Keratinocyte (primary cell): Measurements from ENCODE around the gene LMOD1.

Experiments
- EZH2 ChIP-seq: IDR thresholded peaks from one replicate; pipeline ENCODE4 v1.6.1; 2012; ENCODE audit warnings: inconsistent platforms, mild to moderate bottlenecking, low read length, moderate library complexity
- TF ChIP-seq, protein P1 (sequence below), 3 experiments: IDR thresholded peaks in 1 of 3; conservative IDR thresholded peaks in 1 of 3; optimal IDR thresholded peaks in 1 of 3; 2 replicates in 2 of 3; 3 replicates in 1 of 3; pipeline versions ENCODE3 to v1.5.1; 2011; ENCODE audit warnings: low read length in 3 of 3, mild to moderate bottlenecking in 3 of 3, moderate library complexity in 2 of 3, control low read depth in 1 of 3, inconsistent platforms in 1 of 3; ENCODE audit not compliant: insufficient read depth in 2 of 3; ENCODE audit errors: extremely low read depth in 1 of 3

GRCh38 chr1:201941420-201942128, 4.8 kb downstream of the LMOD1 start:
- TF ChIP-seq, protein P1, sequence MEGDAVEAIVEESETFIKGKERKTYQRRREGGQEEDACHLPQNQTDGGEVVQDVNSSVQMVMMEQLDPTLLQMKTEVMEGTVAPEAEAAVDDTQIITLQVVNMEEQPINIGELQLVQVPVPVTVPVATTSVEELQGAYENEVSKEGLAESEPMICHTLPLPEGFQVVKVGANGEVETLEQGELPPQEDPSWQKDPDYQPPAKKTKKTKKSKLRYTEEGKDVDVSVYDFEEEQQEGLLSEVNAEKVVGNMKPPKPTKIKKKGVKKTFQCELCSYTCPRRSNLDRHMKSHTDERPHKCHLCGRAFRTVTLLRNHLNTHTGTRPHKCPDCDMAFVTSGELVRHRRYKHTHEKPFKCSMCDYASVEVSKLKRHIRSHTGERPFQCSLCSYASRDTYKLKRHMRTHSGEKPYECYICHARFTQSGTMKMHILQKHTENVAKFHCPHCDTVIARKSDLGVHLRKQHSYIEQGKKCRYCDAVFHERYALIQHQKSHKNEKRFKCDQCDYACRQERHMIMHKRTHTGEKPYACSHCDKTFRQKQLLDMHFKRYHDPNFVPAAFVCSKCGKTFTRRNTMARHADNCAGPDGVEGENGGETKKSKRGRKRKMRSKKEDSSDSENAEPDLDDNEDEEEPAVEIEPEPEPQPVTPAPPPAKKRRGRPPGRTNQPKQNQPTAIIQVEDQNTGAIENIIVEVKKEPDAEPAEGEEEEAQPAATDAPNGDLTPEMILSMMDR (optimal IDR thresholded peaks at IDR 0.05 in 1 of 3, IDR thresholded peaks at IDR 0.05 in 1 of 3, conservative IDR thresholded peaks at IDR 0.05 in 1 of 3; ENCODE audit: extremely low read depth in 1 of 3, insufficient read depth in 2 of 3, low read length in 3 of 3): no peak
- no peak for TF ChIP-seq EZH2
